Activated naive CD4-positive, alpha-beta T cell treated with anti-CD3 and anti-CD28 coated beads, Interleukin-2, amount 50 U/mL, for 24 hours (primary cell): ENCODE data around the gene ERAP2.

Experiments used
- H3K27ac Mint-ChIP-seq: one replicate; pipeline ENCODE4 v1.8.0; 2021; ENCODE audit warnings: mild to moderate bottlenecking, mixed read lengths
- H3K27me3 Mint-ChIP-seq: one replicate; pipeline ENCODE4 v1.8.0; 2021; ENCODE audit warnings: mixed read lengths
- H3K36me3 Mint-ChIP-seq: one replicate; pipeline ENCODE4 v1.8.0; 2021; ENCODE audit warnings: mixed read lengths
- H3K4me1 Mint-ChIP-seq: one replicate; pipeline ENCODE4 v1.8.0; 2021; ENCODE audit warnings: mixed read lengths
- H3K4me3 Mint-ChIP-seq: one replicate; pipeline ENCODE4 v1.8.0; 2021; ENCODE audit warnings: mild to moderate bottlenecking, mixed read lengths
- H3K9me3 Mint-ChIP-seq: one replicate; pipeline ENCODE4 v1.8.0; 2021; ENCODE audit warnings: mixed read lengths

ERAP2 gene

GRCh38 chr5:96946381-96946780 lies 70.1 kb downstream of the ERAP2 start:
- H3K27me3 Mint-ChIP-seq, result no peaks in the 10 kb centered on the region
- H3K27ac Mint-ChIP-seq, result peak overlapping the region; percentile 83
- no peaks in the 10 kb centered on the region for H3K9me3 Mint-ChIP-seq
- peaks cover 88% of the 10 kb centered on the region for H3K4me1 Mint-ChIP-seq
- no peak overlapping the region for H3K4me3 Mint-ChIP-seq
- peaks cover 9% of the 10 kb centered on the region for H3K36me3 Mint-ChIP-seq

- H3K4me3 Mint-ChIP-seq, result no peak overlapping the region
- H3K36me3 Mint-ChIP-seq, result peaks cover 9% of the 10 kb centered on the region
- no peaks in the 10 kb centered on the region for H3K9me3 Mint-ChIP-seq
- no peaks in the 10 kb centered on the region for H3K27me3 Mint-ChIP-seq
- H3K4me1 Mint-ChIP-seq, result peaks cover 85% of the 10 kb centered on the region
- peak overlapping the region; percentile 76 for H3K27ac Mint-ChIP-seq
Measured at GRCh38 chr5:96952118-96952750, 75.9 kb downstream of the ERAP2 start.

- no peaks in the 10 kb centered on the region for H3K9me3 Mint-ChIP-seq
- H3K4me3 Mint-ChIP-seq, result peak overlapping the region; percentile 3
- no peaks in the 10 kb centered on the region for H3K27me3 Mint-ChIP-seq
- peaks cover 85% of the 10 kb centered on the region for H3K4me1 Mint-ChIP-seq
- peak overlapping the region; percentile 76 for H3K27ac Mint-ChIP-seq
- H3K36me3 Mint-ChIP-seq, result peaks cover 9% of the 10 kb centered on the region
Measured at GRCh38 chr5:96952974-96953730, 76.9 kb downstream of the ERAP2 start.

- Mint-ChIP-seq H3K4me1 (peaks cover 81% of the 10 kb centered on the region), H3K9me3 (no peaks in the 10 kb centered on the region), H3K4me3 (peak overlapping the region; percentile 70), H3K27ac (peak overlapping the region; percentile 96), H3K27me3 (no peaks in the 10 kb centered on the region), H3K36me3 (peaks cover 3% of the 10 kb centered on the region)
Measured at GRCh38 chr5:96957254-96958049, 81.2 kb downstream of the ERAP2 start.

- Mint-ChIP-seq H3K9me3 (no peaks in the 10 kb centered on the region), H3K27me3 (no peaks in the 10 kb centered on the region), H3K36me3 (peaks cover 5% of the 10 kb centered on the region), H3K4me3 (peak overlapping the region; percentile 70), H3K4me1 (peaks cover 81% of the 10 kb centered on the region), H3K27ac (peak overlapping the region; percentile 96)
Measured at GRCh38 chr5:96958977-96959376, 82.7 kb downstream of the ERAP2 start.

- Mint-ChIP-seq H3K27ac (peak overlapping the region; percentile 90), H3K4me3 (peak overlapping the region; percentile 68), H3K36me3 (peaks cover 7% of the 10 kb centered on the region), H3K4me1 (peaks cover 89% of the 10 kb centered on the region), H3K27me3 (no peaks in the 10 kb centered on the region), H3K9me3 (no peaks in the 10 kb centered on the region)
Measured at GRCh38 chr5:96961053-96961452, 84.8 kb downstream of the ERAP2 start.

GRCh38 chr5:96962540-96962991 lies 86.3 kb downstream of the ERAP2 start:
- peak overlapping the region; percentile 99 for H3K27ac Mint-ChIP-seq
- H3K4me3 Mint-ChIP-seq, result peak overlapping the region; percentile 83
- H3K9me3 Mint-ChIP-seq, result no peaks in the 10 kb centered on the region
- no peaks in the 10 kb centered on the region for H3K27me3 Mint-ChIP-seq
- H3K36me3 Mint-ChIP-seq, result peaks cover 5% of the 10 kb centered on the region
- H3K4me1 Mint-ChIP-seq, result peaks cover 90% of the 10 kb centered on the region

- no peaks in the 10 kb centered on the region for H3K27me3 Mint-ChIP-seq
- no peaks in the 10 kb centered on the region for H3K9me3 Mint-ChIP-seq
- H3K27ac Mint-ChIP-seq, result peak overlapping the region; percentile 99
- H3K36me3 Mint-ChIP-seq, result peaks cover 5% of the 10 kb centered on the region
- H3K4me3 Mint-ChIP-seq, result peak overlapping the region; percentile 83
- H3K4me1 Mint-ChIP-seq, result peaks cover 90% of the 10 kb centered on the region
Measured at GRCh38 chr5:96963267-96963666, 87.0 kb downstream of the ERAP2 start.

GRCh38 chr5:96966801-96967200 lies 90.5 kb downstream of the ERAP2 start:
- Mint-ChIP-seq H3K4me1 (peaks cover 98% of the 10 kb centered on the region), H3K4me3 (no peak overlapping the region), H3K27me3 (no peaks in the 10 kb centered on the region), H3K9me3 (no peaks in the 10 kb centered on the region), H3K27ac (peak overlapping the region; percentile 72), H3K36me3 (peaks cover 5% of the 10 kb centered on the region)

GRCh38 chr5:96967400-96967799 lies 91.1 kb downstream of the ERAP2 start:
- Mint-ChIP-seq H3K4me3 (no peak overlapping the region), H3K27ac (no peak overlapping the region), H3K36me3 (peaks cover 5% of the 10 kb centered on the region)

GRCh38 chr5:96968074-96968473 lies 91.8 kb downstream of the ERAP2 start:
- H3K4me1 Mint-ChIP-seq, result peaks cover 98% of the 10 kb centered on the region
- no peaks in the 10 kb centered on the region for H3K27me3 Mint-ChIP-seq
- peak overlapping the region; percentile 27 for H3K27ac Mint-ChIP-seq
- no peak overlapping the region for H3K4me3 Mint-ChIP-seq
- no peaks in the 10 kb centered on the region for H3K9me3 Mint-ChIP-seq
- H3K36me3 Mint-ChIP-seq, result peaks cover 5% of the 10 kb centered on the region

More at GRCh38 chr5:96967400-96967799, 91.1 kb downstream of the ERAP2 start:
- no peaks in the 10 kb centered on the region for H3K9me3 Mint-ChIP-seq
- peaks cover 98% of the 10 kb centered on the region for H3K4me1 Mint-ChIP-seq
- no peaks in the 10 kb centered on the region for H3K27me3 Mint-ChIP-seq

GRCh38 chr5:96968614-96969013 lies 92.3 kb downstream of the ERAP2 start:
- Mint-ChIP-seq H3K4me1 (peaks cover 96% of the 10 kb centered on the region), H3K36me3 (peaks cover 5% of the 10 kb centered on the region), H3K27ac (peak overlapping the region; percentile 27), H3K27me3 (no peaks in the 10 kb centered on the region), H3K9me3 (no peaks in the 10 kb centered on the region), H3K4me3 (peak overlapping the region; percentile 8)
